SW 1271 (cell line): ENCODE results near the gene TBCD.

Experiments used
- DNase-seq, 2 experiments: peaks; one replicate each; lab custom pipeline; 2025; lab: John Stamatoyannopoulos, UW

TBCD gene

DNA sequence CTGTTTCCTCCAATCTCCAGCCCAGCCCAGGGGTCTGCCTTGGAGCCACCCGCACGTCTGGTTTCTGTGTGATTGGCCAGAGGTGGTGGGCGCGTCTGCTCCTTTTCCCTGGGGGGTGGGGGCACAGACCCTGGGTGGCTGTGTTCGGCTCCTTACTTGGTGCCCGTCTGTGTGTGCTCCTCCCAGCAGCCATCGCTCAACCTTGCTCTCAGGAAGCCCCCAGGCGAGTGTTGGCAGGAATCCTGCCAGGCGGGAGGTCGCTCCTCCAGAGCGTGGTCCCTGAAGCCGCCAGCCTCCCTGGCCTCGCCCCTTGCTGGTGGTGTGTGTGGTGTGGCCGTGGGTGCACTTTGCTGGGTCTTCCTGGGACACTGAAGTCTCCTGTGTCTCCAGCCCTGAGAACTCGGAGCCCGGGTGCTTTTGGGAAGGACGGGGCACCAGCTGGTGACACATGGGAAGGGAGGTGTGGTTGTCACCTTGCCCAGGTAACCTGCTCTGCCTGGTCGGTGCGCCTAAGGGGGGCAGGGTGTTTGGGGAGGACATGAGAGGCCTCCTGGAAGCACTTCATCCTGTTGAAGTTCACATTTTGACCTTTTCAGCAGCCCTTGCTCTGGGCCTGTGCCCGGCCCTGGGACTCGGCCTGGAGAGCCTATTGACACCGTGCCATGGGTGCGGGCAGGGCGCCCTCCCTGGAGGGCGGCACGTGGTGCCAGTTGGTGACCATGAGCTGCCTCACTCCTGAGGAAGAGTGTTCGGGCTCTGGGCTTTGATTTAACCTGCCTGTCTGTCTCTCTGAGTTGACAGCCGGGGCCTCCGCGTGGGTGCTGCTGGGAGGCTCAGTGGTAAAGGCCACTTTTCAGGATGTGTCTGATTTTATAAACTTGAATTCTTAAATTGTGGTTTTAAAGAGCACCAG, 137.0 kb downstream of the TBCD start:
- DNase-seq: no peak

DNA sequence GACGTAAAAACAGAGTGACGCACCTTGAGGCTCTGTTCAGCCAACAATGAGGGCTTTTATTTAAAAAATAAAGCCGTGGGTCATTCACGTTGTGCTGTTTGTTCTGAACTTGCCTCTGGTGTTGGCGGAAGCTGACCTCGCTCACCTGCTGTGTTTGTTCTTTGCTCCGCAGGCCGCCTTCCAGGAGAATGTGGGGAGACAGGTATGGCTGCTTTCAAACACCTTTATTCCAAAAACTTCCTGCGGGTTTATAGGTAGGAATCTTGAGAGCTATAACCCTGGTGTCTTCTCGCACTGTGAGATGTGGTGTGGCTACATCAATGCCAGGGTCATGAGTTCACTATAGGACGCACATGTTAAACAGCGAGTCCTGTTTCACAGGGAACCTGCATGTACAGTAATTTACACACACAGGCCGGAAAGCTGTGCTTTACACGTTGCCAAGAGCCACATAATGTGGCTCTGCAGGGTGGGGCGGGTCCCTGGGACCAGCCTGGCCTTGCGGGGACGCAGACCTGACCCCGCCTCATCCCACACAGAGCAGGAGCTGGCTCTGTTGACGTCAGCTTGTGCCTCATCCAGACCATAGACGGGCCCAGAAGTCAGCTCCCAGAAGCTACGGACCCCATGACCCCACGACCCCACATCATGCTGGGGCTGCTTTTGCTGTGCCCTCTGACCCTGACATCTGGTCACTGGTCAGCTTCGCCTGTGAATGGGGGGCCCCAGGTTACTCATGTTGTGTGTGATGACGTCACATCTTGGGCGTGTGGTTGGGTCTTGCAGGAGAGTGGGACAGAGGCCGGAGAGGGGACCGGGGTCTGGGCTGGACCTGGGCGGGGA, 137.9 kb downstream of the TBCD start:
- DNase-seq: no peak

DNA sequence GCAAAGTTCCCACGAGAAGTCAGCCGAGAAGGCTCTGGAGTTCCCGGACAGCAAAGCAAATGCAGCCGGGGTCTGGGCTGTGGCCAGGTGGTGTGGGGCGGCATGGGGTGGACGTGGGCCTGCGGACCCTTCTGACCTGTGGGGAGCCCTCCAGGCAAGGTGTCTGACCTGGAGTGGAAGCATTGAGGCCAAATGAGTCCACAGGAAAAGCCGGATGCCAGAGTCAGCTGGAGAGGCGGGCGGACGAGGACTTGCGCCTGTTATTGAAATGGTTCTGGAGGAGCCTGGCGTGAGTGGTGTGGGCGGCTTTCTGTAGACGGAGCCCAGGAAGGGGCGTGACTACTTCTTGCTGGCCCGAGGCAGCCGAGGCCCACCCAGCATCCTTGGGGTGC, 138.5 kb downstream of the TBCD start:
- no peak for DNase-seq

DNA sequence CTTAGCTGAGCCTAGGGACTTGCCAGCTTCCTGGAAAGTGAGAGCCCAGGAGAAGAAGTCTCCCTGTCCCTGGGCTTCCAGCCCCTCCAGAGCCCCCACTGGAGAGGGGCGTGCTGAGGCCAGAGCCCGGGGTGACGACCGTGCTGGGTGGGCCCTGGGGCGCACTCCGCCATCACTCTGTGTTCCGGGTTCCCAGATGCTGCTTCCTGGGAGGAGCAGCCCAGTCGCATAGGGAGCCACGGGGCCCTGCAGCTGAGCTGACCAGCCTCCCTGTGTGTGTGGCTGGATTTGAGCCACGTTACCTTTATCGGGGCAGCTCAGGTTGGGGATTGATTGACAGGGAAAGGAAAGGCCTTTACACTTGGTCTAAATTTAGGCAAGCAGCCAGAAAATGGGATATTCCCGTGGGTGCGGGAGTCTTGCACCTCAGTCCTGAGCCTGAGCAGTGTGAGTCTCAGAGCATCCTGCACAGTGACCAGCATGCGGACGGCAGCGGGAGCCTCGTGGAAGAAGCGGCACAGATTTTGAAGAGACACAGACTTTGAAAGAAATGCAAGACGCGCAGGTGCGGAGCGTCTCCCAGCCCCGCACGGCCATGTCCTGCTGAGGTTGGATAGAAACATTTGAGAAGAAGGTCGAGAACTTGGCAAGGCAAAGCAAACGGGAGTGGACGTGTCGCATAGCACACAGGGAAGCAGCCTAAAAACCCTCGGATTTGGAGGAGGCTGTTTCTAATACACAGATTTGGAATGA, 139.2 kb downstream of the TBCD start:
- DNase-seq: no peak

DNA sequence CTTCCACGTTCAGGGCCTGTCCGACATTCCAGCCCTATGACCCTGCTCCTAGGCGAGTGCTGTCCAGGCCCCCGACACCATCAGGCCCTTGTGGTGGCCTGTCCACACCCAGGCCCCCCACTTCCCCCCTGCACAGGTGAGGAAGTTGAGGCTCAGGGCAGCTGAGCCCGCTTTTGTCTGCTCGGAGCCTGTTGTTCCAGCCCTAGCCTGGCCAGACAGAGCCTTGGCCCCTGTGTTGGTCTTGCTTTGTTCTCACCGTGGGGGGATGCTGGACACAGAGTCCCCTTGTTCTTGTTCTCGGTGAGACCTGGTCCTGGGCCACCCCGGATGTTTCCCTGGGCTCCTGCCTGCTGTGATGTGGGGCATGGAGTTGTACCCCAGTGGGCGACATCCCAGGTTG, 140.0 kb downstream of the TBCD start:
- DNase-seq: no peak

DNA sequence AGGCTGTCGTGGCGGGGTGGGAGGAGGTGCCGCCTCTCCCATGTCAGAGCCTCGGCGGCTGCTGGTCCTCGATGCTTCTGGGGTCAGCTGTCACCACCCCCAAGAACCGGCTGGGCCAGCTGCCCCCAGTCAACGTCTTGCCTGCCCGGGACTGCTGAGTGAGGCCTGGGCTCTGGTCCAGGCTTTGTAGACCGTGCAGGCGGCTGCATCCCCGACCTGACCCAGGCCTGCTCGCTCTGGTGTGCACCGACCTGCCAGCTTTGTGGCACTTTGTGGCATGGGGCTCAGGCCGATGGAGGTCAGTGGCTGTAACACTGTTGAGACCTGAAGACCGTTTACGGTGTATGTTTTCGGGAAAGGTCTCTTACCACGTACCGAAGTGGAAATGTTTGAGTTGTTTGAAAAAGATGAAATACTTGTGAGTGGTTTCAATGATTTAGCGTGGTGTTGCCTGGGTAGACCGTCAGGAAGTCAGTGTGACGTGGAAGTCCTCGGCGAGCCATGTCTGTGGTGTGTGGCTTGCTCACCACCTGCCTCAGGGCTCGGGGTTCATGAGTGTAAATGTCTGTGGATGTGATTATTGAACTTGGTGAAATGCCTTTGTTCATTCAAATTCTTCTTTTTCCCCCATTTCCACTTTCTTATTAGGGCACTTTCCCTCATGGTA, 141.2 kb downstream of the TBCD start:
- DNase-seq: no peak

- DNase-seq: no peak
Observed at GRCh38 chr17:82893779-82894178, 141.9 kb downstream of the TBCD start.

GRCh38 chr17:82894389-82894788, 142.5 kb downstream of the TBCD start:
- DNase-seq: no peak

DNA sequence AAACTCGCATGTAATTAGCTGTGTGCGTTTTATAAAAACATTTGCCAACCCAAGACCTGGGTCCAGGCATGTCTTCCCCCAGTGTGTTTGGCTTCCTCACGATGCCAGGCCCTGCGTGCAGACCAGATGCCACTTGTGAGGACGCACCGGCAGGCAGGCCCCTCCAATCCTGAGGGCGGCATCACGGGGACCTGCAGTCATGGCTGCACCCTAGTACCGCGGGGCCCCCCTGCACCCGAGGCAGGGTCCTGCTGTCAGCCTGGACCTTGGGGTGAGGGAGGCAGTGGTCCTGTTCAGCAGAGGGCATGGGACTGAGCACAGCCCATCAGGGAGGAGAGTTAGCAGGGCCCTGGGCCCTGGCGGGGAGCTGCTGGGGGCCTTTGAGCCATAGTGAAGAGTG, 143.2 kb downstream of the TBCD start:
- no peak for DNase-seq

DNA sequence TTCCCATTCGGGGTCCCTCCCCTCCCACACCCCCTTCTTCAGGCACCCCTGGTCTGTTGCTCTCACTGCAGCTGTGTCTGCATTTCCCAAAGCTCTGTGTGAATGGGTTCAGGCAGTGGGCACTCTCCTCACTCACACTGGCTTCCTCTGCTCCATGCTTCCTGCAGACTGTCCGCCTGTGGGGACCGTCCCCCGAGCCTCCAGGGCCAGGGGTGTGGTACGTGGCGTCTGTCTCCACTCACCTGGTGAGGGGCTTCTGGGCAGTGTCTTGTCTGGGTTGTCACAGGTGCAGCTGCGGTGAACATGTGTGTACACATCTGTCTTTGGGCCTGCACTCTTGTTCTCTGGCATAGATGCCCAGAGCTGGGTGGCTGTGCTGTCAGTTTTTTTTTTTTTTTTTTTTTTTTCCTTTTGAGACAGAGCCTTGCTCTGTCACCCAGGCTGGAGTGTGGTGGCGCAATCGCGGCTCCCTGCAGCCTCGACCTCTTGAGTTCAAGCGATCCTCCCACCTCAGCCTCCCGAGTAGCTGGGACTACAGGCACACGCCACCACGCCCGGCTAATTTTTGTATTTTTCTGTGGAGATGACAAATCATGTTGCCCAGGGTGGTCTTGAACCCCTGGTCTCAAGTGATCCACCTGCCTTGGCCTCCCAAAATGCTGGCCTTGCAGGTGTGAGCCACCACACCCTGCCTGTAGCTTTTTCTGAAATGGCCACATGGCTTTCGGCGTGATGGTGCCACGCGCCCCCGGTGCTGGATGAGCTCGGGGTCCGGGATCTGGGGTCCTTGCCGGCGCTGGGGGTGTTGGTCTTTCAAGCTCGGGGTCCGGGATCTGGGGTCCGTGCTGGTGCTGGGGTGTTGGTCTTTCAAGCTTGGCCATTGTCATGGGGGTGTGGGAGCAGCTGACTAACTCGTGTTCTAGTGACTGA, 144.5 kb downstream of the TBCD start:
- no peak for DNase-seq

GRCh38 chr17:82897514-82898249, 145.8 kb downstream of the TBCD start:
- DNase-seq: no peak

- DNase-seq: no peak
Observed at GRCh38 chr17:82898976-82899514, 147.2 kb downstream of the TBCD start.

DNA sequence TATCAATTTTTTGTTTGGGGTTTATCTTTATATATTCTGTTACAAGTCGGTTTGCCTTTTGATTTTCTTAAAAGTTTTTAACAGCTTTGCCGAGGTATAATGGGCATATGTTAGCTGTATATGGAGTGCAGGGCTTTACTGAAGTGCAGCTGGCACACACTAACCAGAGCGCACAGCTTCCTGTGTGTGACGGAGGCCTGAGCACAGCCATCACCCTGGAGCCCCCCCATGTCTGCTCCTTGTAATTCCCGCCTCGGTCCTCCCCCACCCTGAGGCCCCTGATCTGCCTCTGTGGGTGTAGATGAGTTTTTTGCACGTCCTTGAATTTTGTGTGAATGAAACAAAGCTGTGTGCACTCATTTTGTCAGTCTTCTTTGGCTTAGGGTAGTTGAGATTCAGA, 148.1 kb downstream of the TBCD start:
- DNase-seq: no peak

DNA sequence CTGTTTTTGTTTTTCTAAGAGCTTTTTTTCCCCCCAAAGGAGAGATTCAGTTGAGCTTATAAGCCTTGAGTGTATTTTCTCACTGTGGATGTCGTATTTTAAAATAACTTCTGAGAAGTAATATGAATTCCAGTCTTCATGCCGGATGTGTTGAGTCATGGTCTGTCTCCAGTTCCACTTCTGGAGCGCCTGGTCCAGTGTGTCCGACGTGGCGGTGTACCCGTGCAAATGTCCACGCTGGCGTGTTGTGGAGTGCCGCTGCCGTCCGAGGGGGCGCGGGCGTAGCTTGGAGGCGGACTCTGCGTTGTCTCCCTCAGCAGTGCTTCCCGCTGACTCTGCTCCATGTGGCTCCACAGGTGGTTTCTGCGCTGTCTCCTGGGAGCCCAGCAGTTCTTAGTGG, 148.9 kb downstream of the TBCD start:
- DNase-seq: no peak

GRCh38 chr17:82901356-82901755, 149.5 kb downstream of the TBCD start:
- no peak for DNase-seq

DNA sequence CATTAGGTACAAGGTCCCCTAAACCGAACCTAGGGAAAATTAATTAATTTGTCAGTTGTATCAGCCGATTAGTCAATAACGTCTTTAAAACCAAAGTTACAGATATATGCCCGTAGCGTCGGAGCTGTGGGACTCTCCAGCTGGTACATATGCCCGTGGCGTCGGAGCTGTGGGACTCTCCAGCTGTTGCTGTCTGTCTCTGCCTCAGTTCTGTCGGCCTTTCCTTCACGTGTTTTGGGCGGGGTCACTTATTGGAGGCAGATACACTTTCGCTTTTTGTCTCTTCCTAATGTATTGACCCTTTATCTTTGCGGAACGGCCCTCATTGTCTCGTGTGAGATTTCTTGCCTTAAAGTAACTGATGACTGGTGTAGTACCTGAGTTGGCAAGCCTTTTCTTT, 150.0 kb downstream of the TBCD start:
- no peak for DNase-seq

DNA sequence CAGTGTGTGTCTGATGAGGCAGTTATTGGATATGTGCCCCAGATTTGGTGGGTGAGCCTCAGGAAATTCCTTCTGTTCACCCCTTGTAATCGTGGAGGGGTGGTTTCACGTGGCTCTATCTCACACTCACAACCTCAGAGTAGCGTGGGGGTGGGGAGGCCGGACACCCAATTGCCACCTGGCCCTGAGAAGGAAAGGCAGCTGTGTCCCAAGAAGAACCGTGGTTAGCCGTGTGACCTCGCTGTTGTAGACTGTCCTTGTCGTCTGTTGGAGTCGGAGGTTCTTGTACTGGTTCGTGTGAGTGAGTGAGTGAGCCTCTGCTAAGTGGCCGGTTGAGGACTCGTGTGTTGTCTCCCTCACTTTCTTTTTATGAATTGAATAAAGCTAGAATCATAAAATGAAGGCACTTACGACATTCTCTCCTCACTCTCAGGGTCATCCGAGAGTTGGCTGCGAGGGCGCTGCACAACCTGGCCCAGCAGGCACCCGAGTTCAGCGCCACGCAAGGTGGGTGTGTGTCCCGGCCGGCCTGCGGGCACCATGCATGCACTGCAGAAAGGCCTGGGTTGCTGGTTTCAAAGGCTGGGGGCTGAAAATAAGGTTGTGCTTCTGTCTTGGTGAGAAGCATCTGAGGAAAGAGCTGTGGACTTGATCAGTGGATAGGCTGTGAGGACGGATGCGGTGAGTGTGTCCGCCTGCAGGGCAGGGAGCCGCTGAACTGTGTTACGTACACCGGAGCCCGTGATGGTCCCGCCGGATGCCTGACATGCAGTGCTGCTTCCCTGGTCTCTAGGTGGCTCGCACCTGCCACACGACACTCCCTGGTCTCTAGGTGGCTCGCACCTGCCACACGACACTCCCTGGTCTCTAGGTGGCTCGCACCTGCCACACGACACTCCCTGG, 151.4 kb downstream of the TBCD start:
- no peak for DNase-seq

- DNase-seq: no peak
Observed at GRCh38 chr17:82905130-82905529, 153.3 kb downstream of the TBCD start.
